ENCODE measurements around the gene PIGH. TPM values are rescaled to one million over a fixed set of nuclear protein-coding genes. Genes with fewer than 3 reads are reported as not detected.

The PIGH gene
- total RNA-seq, 1 experiment from 2014 or later, result 9.4 TPM

DNA sequence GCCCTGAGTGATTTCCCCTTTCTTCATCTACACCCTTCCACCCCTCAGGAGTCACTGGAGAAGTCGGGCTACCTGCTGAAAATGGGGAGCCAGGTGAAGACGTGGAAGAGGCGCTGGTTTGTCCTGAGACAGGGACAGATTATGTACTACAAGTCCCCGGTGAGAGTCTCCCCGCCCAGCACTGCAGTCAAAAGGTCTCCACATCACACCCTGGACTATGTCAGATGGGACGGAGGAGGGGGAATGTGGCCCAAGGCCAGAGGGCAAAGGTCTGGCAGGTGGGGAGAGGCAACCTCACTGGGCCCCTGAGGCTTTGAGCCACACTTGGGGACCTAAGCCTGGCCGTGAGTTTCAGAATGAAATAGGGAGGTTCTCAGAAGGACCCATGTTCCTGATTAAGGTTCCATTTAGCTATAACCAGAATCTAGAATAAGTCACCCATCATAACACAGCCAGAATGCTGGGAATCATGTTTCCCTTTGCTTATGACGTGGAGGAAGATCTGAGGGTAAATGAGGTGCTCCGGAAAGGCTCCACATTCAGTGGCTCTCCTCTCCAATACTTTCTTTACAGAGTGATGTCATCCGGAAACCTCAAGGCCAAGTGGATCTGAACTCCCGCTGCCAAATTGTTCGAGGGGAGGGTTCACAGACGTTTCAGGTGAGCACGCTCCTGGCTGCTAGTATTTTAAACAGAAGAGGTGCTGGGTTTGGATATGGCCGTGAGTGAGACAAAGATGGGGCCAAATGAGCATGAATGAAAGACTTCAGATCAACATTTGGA lies 26.6 kb downstream of the PIGH start:
- Histone ChIP-seq H3K14ac (ENCODE audit: insufficient read depth, low read length) (no peak overlapping the region), H3K23me2 (ENCODE audit: insufficient read length, low read depth, low read length, poor library complexity, severe bottlenecking) (no peaks in the 10 kb centered on the region), H2BK5ac (ENCODE audit: insufficient read length, low read length) (no peak overlapping the region), H3K79me2 (ENCODE audit: insufficient read depth, low read length) (no peaks in the 10 kb centered on the region), H3K4me1 (ENCODE audit: insufficient read depth, low read length) (no peaks in the 10 kb centered on the region), H2BK12ac (ENCODE audit: insufficient read length, low read depth, low read length) (no peak overlapping the region), H3K9ac (ENCODE audit: extremely low read depth, insufficient read length, low read length) (no peak overlapping the region), H2BK120ac (ENCODE audit: low read depth, low read length, poor library complexity, severe bottlenecking) (no peak overlapping the region), H3K9me3 (ENCODE audit: control insufficient read depth, low read depth, low read length) (no peaks in the 10 kb centered on the region), H4K8ac (replicated peaks; ENCODE audit: insufficient read length, low read depth, low read length) (no peak overlapping the region), H4K20me1 (ENCODE audit: control insufficient read depth, insufficient read depth, insufficient read length) (no peaks in the 10 kb centered on the region), H2BK20ac (ENCODE audit: low read depth, low read length, poor library complexity, severe bottlenecking) (no peak overlapping the region), H2AFZ (ENCODE audit: low read length) (no peak overlapping the region), H2AK5ac (ENCODE audit: insufficient read length, low read length) (no peak overlapping the region), H2BK15ac (ENCODE audit: low read depth, low read length) (no peak overlapping the region), H3K4ac (ENCODE audit: low read depth, low read length) (no peak overlapping the region), H3K18ac (ENCODE audit: insufficient read length, low read depth, low read length) (no peak overlapping the region), H3K23ac (ENCODE audit: insufficient read length, low read depth, low read length) (no peak overlapping the region), H3T11ph (ENCODE audit: low read length) (no peak overlapping the region), H4K5ac (ENCODE audit: insufficient read length, low read depth, low read length) (no peak overlapping the region), H4K91ac (ENCODE audit: insufficient read length, low read depth, low read length) (no peak overlapping the region), H3K56ac (ENCODE audit: insufficient read length, low read depth, low read length) (no peak overlapping the region), H3K27ac (ENCODE audit: insufficient read length, low read depth, low read length) (no peak overlapping the region), H3K4me2 (ENCODE audit: insufficient read depth, insufficient read length, low read length) (no peak overlapping the region), H3K27me3 (ENCODE audit: insufficient read depth, low read length) (no peaks in the 10 kb centered on the region), H3K79me1 (ENCODE audit: insufficient read depth, low read depth, low read length, poor library complexity, severe bottlenecking) (no peaks in the 10 kb centered on the region)
- H3K9me3 Mint-ChIP-seq, result no peaks in the 10 kb centered on the region
- H3K36me3 Mint-ChIP-seq (ENCODE audit: insufficient read depth in 1 of 3, low read depth in 3 of 3), result peaks cover 5 to 42% (median 17%) of the 10 kb centered on the region in 3 experiments; a peak in 5 of 7 replicates
- peaks cover 2 to 5% of the 10 kb centered on the region in 2 experiments; a peak in 3 of 4 replicates for H3K4me1 Mint-ChIP-seq
- no peak overlapping the region; a peak in 1 of 7 replicates for H3K27ac Mint-ChIP-seq
- no CpG with 5 or more reads among the region's 15 CpGs for WGBS (ENCODE audit: extremely low coverage, insufficient read length, low lambda C conversion rate)
- H3K27me3 Mint-ChIP-seq (ENCODE audit: low read depth), result no peaks in the 10 kb centered on the region
- no peak for TF ChIP-seq CTCF (conservative IDR thresholded peaks at IDR 0.05)
- DNase-seq, result no peak
- H3K4me3 Mint-ChIP-seq, result no peak overlapping the region
